ENCODE measurements around the gene DMXL1. TPM values are rescaled to one million over a fixed set of nuclear protein-coding genes. Genes with fewer than 3 reads are reported as not detected.

DMXL1 gene
- total RNA-seq, 1 experiment from 2014 or later = 43.3 TPM

DNA sequence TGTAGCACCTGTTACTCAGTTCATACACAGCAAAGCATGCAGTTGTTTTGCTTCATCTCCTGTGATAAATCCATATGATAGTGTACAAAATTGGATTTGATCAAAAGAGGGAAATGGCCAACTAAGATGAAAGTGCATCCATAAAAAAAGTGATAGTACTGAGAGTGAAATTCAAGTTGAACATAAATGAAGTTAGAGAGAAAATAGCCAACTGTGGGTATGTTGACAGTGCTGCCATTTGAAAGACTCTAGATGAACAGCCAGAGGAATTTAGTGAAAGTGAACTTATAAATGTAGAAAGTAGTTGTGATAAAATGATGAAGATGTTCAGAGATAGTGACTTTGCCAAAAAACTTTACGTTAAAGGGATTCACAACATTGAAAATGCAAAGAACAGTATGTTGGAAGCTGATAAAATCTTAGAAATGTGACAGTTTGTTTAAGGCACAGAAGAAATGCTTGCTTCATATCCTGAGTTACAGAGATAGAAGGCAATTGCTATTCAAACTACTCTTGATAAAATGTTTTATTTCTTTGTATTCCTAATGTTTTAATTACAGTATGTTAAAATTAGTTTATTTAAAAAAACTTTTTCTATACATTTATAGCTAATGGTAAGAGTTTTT lies 119.7 kb downstream of the DMXL1 start:
- Mint-ChIP-seq H3K36me3 (ENCODE audit: insufficient read depth, unreplicated experiment) (no peaks in the 10 kb centered on the region), H3K27ac (ENCODE audit: unreplicated experiment) (no peak overlapping the region), H3K27me3 (ENCODE audit: unreplicated experiment) (no peaks in the 10 kb centered on the region), H3K4me3 (ENCODE audit: low read depth, unreplicated experiment) (no peak overlapping the region), H3K9me3 (ENCODE audit: low read depth, unreplicated experiment) (no peaks in the 10 kb centered on the region), H3K4me1 (ENCODE audit: low read depth, unreplicated experiment) (no peaks in the 10 kb centered on the region)
- CTCF ChIA-PET = no interaction called here
- intact Hi-C loops (cut with micrococcal nuclease; ENCODE audit: unreplicated experiment) = no loop called here
- no peak for DNase-seq
- BruUV-seq (replicated peaks) = no TSS peak
- TF ChIP-seq, protein P1, sequence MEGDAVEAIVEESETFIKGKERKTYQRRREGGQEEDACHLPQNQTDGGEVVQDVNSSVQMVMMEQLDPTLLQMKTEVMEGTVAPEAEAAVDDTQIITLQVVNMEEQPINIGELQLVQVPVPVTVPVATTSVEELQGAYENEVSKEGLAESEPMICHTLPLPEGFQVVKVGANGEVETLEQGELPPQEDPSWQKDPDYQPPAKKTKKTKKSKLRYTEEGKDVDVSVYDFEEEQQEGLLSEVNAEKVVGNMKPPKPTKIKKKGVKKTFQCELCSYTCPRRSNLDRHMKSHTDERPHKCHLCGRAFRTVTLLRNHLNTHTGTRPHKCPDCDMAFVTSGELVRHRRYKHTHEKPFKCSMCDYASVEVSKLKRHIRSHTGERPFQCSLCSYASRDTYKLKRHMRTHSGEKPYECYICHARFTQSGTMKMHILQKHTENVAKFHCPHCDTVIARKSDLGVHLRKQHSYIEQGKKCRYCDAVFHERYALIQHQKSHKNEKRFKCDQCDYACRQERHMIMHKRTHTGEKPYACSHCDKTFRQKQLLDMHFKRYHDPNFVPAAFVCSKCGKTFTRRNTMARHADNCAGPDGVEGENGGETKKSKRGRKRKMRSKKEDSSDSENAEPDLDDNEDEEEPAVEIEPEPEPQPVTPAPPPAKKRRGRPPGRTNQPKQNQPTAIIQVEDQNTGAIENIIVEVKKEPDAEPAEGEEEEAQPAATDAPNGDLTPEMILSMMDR (IDR thresholded peaks at IDR 0.05; ENCODE audit: unreplicated experiment) = no peak

DNA sequence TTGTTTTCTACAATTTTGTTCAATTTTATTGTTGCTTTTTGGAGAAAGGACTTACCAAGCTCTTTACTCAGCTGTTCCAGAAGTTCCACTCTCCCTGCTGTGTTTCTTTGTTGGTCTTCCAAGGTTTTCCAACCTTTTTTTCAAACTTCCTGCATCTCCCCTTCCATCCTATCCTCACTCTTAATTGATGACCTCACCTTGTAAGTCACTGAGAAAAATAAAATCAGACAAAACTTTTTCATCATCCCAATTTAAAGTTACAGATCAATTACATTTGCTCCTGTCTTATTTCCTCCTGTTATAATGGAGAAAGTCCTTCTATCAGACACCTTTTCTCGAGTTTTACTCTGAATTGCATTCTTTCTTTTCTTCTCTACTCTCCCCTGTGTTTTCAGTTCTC lies 121.1 kb downstream of the DMXL1 start:
- intact Hi-C loops (cut with micrococcal nuclease; ENCODE audit: unreplicated experiment) = no loop called here
- H3K27me3 Mint-ChIP-seq (ENCODE audit: unreplicated experiment) = no peaks in the 10 kb centered on the region
- H3K9me3 Mint-ChIP-seq (ENCODE audit: low read depth, unreplicated experiment) = no peaks in the 10 kb centered on the region
- BruUV-seq (replicated peaks) = no TSS peak
- DNase-seq = no peak
- TF ChIP-seq, protein P1 (IDR thresholded peaks at IDR 0.05; ENCODE audit: unreplicated experiment) = no peak
- CTCF ChIA-PET = no interaction called here
- H3K4me1 Mint-ChIP-seq (ENCODE audit: low read depth, unreplicated experiment) = peaks cover 8% of the 10 kb centered on the region
- no peaks in the 10 kb centered on the region for H3K36me3 Mint-ChIP-seq (ENCODE audit: insufficient read depth, unreplicated experiment)
- no peak overlapping the region for H3K27ac Mint-ChIP-seq (ENCODE audit: unreplicated experiment)
- no peak overlapping the region for H3K4me3 Mint-ChIP-seq (ENCODE audit: low read depth, unreplicated experiment)

DNA sequence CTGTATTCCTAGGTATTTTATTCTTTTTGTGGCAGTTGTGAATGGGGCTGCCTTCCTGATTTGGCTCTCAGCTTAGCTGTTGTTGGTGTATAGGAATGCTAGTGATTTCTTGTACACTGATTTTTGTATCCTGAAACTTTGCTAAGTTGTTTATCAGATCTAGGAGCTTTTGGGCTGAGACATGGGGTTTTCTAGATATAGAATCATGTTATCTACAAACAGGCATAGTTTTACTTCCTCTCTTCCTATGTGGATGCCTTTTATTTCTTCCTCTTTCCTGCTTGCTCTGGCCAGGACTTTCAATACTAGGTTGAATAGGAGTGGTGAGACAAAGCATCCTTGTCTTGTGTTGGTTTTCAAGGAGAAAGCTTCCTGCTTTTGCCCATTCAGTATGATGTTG lies 129.9 kb downstream of the DMXL1 start:
- H3K27me3 Mint-ChIP-seq (ENCODE audit: unreplicated experiment) = no peaks in the 10 kb centered on the region
- peaks cover 6% of the 10 kb centered on the region for H3K9me3 Mint-ChIP-seq (ENCODE audit: low read depth, unreplicated experiment)
- BruUV-seq (replicated peaks) = no TSS peak
- H3K36me3 Mint-ChIP-seq (ENCODE audit: insufficient read depth, unreplicated experiment) = peaks cover 8% of the 10 kb centered on the region
- CTCF ChIA-PET = interaction anchor here (0.7 kb wide), 1 partner anchor 156 kb away, joined by 3 read pairs; no protein-coding TSS in a partner anchor
- H3K4me3 Mint-ChIP-seq (ENCODE audit: low read depth, unreplicated experiment) = no peak overlapping the region
- intact Hi-C loops (cut with micrococcal nuclease; ENCODE audit: unreplicated experiment) = no loop called here
- DNase-seq = no peak
- H3K4me1 Mint-ChIP-seq (ENCODE audit: low read depth, unreplicated experiment) = peaks cover 26% of the 10 kb centered on the region
- TF ChIP-seq, protein P1 (IDR thresholded peaks at IDR 0.05; ENCODE audit: unreplicated experiment) = no peak
- H3K27ac Mint-ChIP-seq (ENCODE audit: unreplicated experiment) = no peak overlapping the region

DNA sequence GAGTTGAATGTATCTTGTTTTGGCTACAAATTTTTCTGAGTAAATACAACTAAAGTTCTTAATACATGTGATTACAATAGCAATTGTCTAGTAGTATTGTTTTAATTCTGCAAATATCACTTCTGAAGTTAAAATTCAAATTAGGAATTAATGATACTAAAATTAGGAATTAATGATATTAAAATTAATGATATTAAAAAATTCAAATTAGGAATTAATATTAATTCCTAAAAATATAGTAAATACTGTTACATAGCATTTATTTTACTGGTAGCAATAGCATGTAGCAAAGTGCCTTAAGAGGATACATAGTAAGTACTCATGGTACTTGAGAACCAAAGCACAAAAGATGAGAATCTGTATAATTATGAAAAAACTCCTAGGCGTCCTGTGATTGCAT lies 136.2 kb downstream of the DMXL1 start:
- CTCF ChIA-PET = no interaction called here
- no peak for DNase-seq
- H3K27me3 Mint-ChIP-seq (ENCODE audit: unreplicated experiment) = no peaks in the 10 kb centered on the region
- H3K9me3 Mint-ChIP-seq (ENCODE audit: low read depth, unreplicated experiment) = peaks cover under 1% of the 10 kb centered on the region
- TF ChIP-seq, protein P1 (IDR thresholded peaks at IDR 0.05; ENCODE audit: unreplicated experiment) = no peak
- intact Hi-C loops (cut with micrococcal nuclease; ENCODE audit: unreplicated experiment) = no loop called here
- peaks cover 1% of the 10 kb centered on the region for H3K4me1 Mint-ChIP-seq (ENCODE audit: low read depth, unreplicated experiment)
- no TSS peak for BruUV-seq (replicated peaks)
- no peak overlapping the region for H3K4me3 Mint-ChIP-seq (ENCODE audit: low read depth, unreplicated experiment)
- no peak overlapping the region for H3K27ac Mint-ChIP-seq (ENCODE audit: unreplicated experiment)
- H3K36me3 Mint-ChIP-seq (ENCODE audit: insufficient read depth, unreplicated experiment) = no peaks in the 10 kb centered on the region
